GM12878 (cell line): Measurements from ENCODE around the gene ATP2A2.

Experiments used
- SIX5 ChIP-seq: IDR thresholded peaks from 2 replicates; pipeline ENCODE4 v1.6.1; 2011; ENCODE audit warnings: mild to moderate bottlenecking, low read depth, low read length, moderate library complexity; ENCODE audit not compliant: severe bottlenecking
- SP1 ChIP-seq: IDR thresholded peaks from one replicate; pipeline ENCODE4 v1.6.1; 2011; ENCODE audit warnings: low read depth, low read length

DNA sequence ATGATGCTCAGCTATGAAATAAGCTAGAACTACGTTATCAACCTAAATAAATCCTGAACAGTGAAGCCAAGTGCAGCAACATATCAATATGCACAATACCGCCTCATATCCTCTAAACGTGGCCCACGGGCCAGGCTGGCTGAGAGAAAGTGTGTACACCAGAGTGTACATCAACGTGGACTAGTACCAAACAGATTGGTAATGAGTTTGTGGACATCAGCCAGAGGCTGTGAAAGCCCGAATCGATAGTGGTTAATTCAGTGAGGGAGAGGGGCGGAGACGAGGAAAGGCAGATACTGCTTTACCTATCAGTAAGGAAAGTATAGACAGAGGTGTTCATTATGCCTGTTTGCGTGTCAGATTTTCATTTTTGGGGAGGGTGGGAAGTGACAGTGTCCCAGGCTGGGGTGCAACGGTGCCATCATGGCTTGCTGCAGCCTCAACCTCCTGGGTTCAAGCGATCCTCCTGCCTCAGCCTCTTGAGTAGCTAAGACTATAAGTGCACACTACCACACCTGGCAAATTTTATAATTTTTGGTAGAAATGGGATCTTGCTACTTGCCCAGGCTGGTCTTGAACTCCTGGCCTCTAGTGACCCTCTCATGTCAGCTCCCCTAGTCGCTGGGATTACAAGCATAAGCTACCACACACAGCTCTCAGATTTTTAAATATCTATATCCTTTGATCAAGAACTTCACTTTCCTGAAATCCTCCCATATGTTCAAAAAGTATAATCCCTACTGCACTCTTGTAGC lies 72.3 kb downstream of the ATP2A2 start:
- TF ChIP-seq SP1 (no peak), SIX5 (no peak)
